Pancreas (tissue), 10 donors: ENCODE measurements around the gene MAG. TPM values are rescaled to one million over a fixed set of nuclear protein-coding genes. Genes with fewer than 3 reads are reported as not detected.

Source experiments
- ATAC-seq, 4 donors: fragments of 200-7000 bp; cut with Tn5 transposase; one replicate each; pipeline versions ENCODE4 v1.8.0 to v1.9.1; 2020; ENCODE audit warnings: mild to moderate bottlenecking in 4 of 4, moderate library complexity in 4 of 4
- DNase-seq, 6 donors: peaks; one replicate each; pipeline ENCODE4 v3.0.0-alpha.2; 2020
- FAIRE-seq: peaks from 2 replicates; lab custom pipeline; 2012; peaks lifted over from hg19 to GRCh38; lab: Jason Lieb, UNC
- H3K27ac ChIP-seq, 4 donors: fragments of 200-600 bp; sonication (generic); 1 replicate in 3 of 4; 2 replicates in 1 of 4; pipeline versions ENCODE4 v1.5.0 to v1.8.0; 2020
- H3K27me3 ChIP-seq, 4 donors: fragments of 200-600 bp; one replicate each; pipeline ENCODE4 v1.8.0; 2021
- H3K36me3 ChIP-seq, 3 donors: fragments of 200-600 bp; sonication (generic) in 1 of 3; one replicate each; pipeline versions ENCODE4 v1.5.0 to v1.8.0; 2020 to 2021
- H3K4me1 ChIP-seq, 3 donors: fragments of 200-600 bp; one replicate each; pipeline ENCODE4 v1.8.0; 2021
- H3K4me3 ChIP-seq, 4 donors: fragments of 200-600 bp; sonication (generic) in 2 of 4; one replicate each; pipeline versions ENCODE4 v1.5.0 to v1.8.0; 2020 to 2021
- H3K9me3 ChIP-seq, 4 donors: fragments of 200-600 bp; one replicate each; pipeline ENCODE4 v1.8.0; 2021
- CTCF ChIP-seq, 4 donors: fragments of 200-600 bp; sonication (generic) in 3 of 4; IDR thresholded peaks; one replicate each; pipeline versions ENCODE4 v1.5.0 to v1.8.0; 2021; ENCODE audit warnings: antibody characterized with exemption in 4 of 4
- WGBS, 2 donors: extraction: QIAGEN DNeasy Blood & Tissue Kit; methylation state at CpG; one replicate each; pipeline ENCODE4 v1.1.7; 2013; 5-methylcytosine and 5-hydroxymethylcytosine counted together
- intact Hi-C, 3 donors: fragments of 100-400 bp; cut with DNase I; formaldehyde crosslinking; loops; one replicate each; pipeline versions ENCODE4 v1.11.1 to v1.14.2; 2022
- polyA plus RNA-seq, 2 donors: library from polyadenylated mRNA; stranded (reverse); fragments of 200-250 nt; gene quantifications; one replicate each; pipeline ENCODE4 v1.2.3, GENCODE V29; 2013
- total RNA-seq, 6 donors: library from RNA; stranded (reverse); fragmentation: NEBNext Ultra II Directional in 4 of 6; extraction: Animal tissue kit (Norgen Biotek cat#: 25700) in 4 of 6; gene quantifications; one replicate each; pipeline versions ENCODE4 v1.2.1 to v1.2.4, GENCODE V29; 2021 to 2023
- donor health status: healthy with polysubstance abuse.
- donor health status: DM: no; HTN: no; CAD: no; lungs with moderate emphysema.
- donor health status: DM: no; HTN: no; CAD: no.
- donor health status: control.
- donor health status: control.
- donor health status: Bipolar disorder and iron deficiency.
- donor health status: DM: yes; HTN: yes; CAD: no.
- donor health status: DM: no; HTN: no; CAD: no.
- donor health status: DM: no; HTN: no; CAD: no.
- donor health status: DM: yes; HTN: yes; CAD: no.

Gene MAG
- total and polyA plus RNA-seq, 8 donors, result 0.17 to 0.47 TPM; not detected in 6

GRCh38 chr19:35268536-35269437, 23.2 kb upstream of the MAG start, which contains the start of gene USF2:
Gene USF2 (plus strand): TSS chr19:35268962. CDS start chr19:35269102, 140 bp downstream.
- H3K4me3 ChIP-seq, result peak within 1 kb of the TSS; percentile 48 to 73 (median 65)
- 1% methylated on average over 44 to 118 of the region's 126 CpGs for WGBS, 2 donors
- peak within 1 kb of the TSS; percentile 80 to 95 (median 90) for H3K27ac ChIP-seq
- no peaks in the 10 kb centered on the region for H3K27me3 ChIP-seq
- H3K36me3 ChIP-seq, result peaks cover 0 to 26% (median 9%) of the 10 kb centered on the region in 3 donors
- FAIRE-seq (no peak), DNase-seq (peak; percentile 74 to 91 (median 83)), ATAC-seq (peak in 2 of 4 donors; percentile 23 to 25)
- intact Hi-C loops, result loop anchor here in 1 of 3 donors (5.0 kb wide), 1 partner anchor 116 kb away; the partner anchor contains the start of gene FXYD5
- no peak for TF ChIP-seq CTCF (IDR thresholded peaks at IDR 0.05)
- no peaks in the 10 kb centered on the region for H3K9me3 ChIP-seq
- H3K4me1 ChIP-seq, result peaks cover 13 to 16% (median 15%) of the 10 kb centered on the region in 3 donors

- WGBS, 2 donors, result 1% methylated on average over 28 to 66 of the region's 66 CpGs
These were observed 22.4 kb upstream of the MAG start for GRCh38 chr19:35269438-35270117.

GRCh38 chr19:35270381-35270811, 21.6 kb upstream of the MAG start:
- DNase-seq, result peak in 2 of 6 donors; percentile 37 to 61
- H3K27ac ChIP-seq, result peak overlapping the region in 1 of 4 donors; percentile 80

More at GRCh38 chr19:35269438-35270117, 22.4 kb upstream of the MAG start:
- DNase-seq (peak; percentile 88 to 99 (median 94)), ATAC-seq (peak; percentile 57 to 68 (median 66)), FAIRE-seq (no peak)
- Histone ChIP-seq H3K4me1 (peaks cover 13 to 16% (median 15%) of the 10 kb centered on the region in 3 donors), H3K36me3 (peaks cover 0 to 24% (median 9%) of the 10 kb centered on the region in 3 donors), H3K27me3 (no peaks in the 10 kb centered on the region), H3K4me3 (peak overlapping the region; percentile 44 to 73 (median 65)), H3K9me3 (no peaks in the 10 kb centered on the region), H3K27ac (peak overlapping the region; percentile 80 to 95 (median 90))
- TF ChIP-seq CTCF (IDR thresholded peaks at IDR 0.05), result peak; percentile 83 to 94 (median 90)
- intact Hi-C loops, result loop anchor here in 1 of 3 donors (5.0 kb wide), 1 partner anchor 117 kb away; the partner anchor contains the start of gene FXYD5

GRCh38 chr19:35271546-35271945, 20.4 kb upstream of the MAG start:
- Histone ChIP-seq H3K4me1 (peaks cover 6 to 7% (median 6%) of the 10 kb centered on the region in 3 donors), H3K4me3 (no peak overlapping the region), H3K9me3 (no peaks in the 10 kb centered on the region), H3K36me3 (peaks cover 0 to 33% (median 10%) of the 10 kb centered on the region in 3 donors), H3K27ac (no peak overlapping the region), H3K27me3 (no peaks in the 10 kb centered on the region)
- 78 to 81% methylated on average over 7 of the region's 7 CpGs for WGBS, 2 donors
- peak in 1 of 6 donors; percentile 23 for DNase-seq
- no peak for ATAC-seq
- TF ChIP-seq CTCF (IDR thresholded peaks at IDR 0.05), result no peak
- intact Hi-C loops, result no loop called here
- no peak for FAIRE-seq

More at GRCh38 chr19:35270381-35270811, 21.6 kb upstream of the MAG start:
- WGBS, 2 donors, result 88 to 91% methylated on average over 16 of the region's 16 CpGs
- Histone ChIP-seq H3K36me3 (peaks cover 0 to 24% (median 9%) of the 10 kb centered on the region in 3 donors), H3K27me3 (no peaks in the 10 kb centered on the region), H3K4me3 (peak overlapping the region in 2 of 4 donors; percentile 71 to 73), H3K4me1 (peaks cover 9 to 12% (median 11%) of the 10 kb centered on the region in 3 donors), H3K9me3 (no peaks in the 10 kb centered on the region)
- no peak for FAIRE-seq
- intact Hi-C loops, result no loop called here
- TF ChIP-seq CTCF (IDR thresholded peaks at IDR 0.05), result no peak
- no peak for ATAC-seq
